SK-N-SH (cell line): Measurements from ENCODE around the gene C14orf132. TPM values are rescaled to one million over a fixed set of nuclear protein-coding genes. Genes with fewer than 3 reads are reported as not detected.
A peak's percentile ranks its signal among the peaks of the same experiment; 100 is the strongest.

ENCODE experiments used
- CTCF ChIA-PET: fragments of 300-600, 350-600 bp; formaldehyde crosslinking; extraction: SDS; loops from one replicate; lab custom pipeline; 2021; lab: Yijun Ruan, JAX
- POLR2A ChIA-PET: fragments of 350-600 bp; sonication (Branson Sonifier 250); formaldehyde crosslinking; extraction: SDS; loops from one replicate; lab custom pipeline; 2020; ENCODE audit warnings: antibody characterized with exemption, inconsistent platforms; lab: Yijun Ruan, JAX
- DNase-seq: peaks from one replicate; pipeline ENCODE4 v3.0.0; 2012
- H2AFZ ChIP-seq: fragments of 200-600 bp; sonication (generic); 2 replicates; pipeline ENCODE4 v1.8.1; 2016; ENCODE audit warnings: antibody characterized with exemption, mild to moderate bottlenecking, low read depth
- H3F3A ChIP-seq: fragments of 200-600 bp; sonication (generic); replicated peaks from 2 replicates; pipeline ENCODE3; 2016; ENCODE audit warnings: antibody characterized with exemption, mild to moderate bottlenecking; ENCODE audit not compliant: insufficient read depth
- H3K27ac ChIP-seq, 2 experiments: fragments of 200-500 bp in 1 of 2; fragments of 200-600 bp in 1 of 2; sonication (Bioruptor generic) in 1 of 2; sonication (generic), shearing (Covaris generic) in 1 of 2; 2 replicates each; pipeline versions ENCODE4 v1.5.1 to v1.6.1; 2014 to 2016; ENCODE audit warnings: low read depth in 2 of 2, inconsistent platforms in 1 of 2, low read length in 1 of 2, mild to moderate bottlenecking in 1 of 2, mixed read lengths in 1 of 2
- H3K27me3 ChIP-seq: fragments of 200-600 bp; sonication (generic), shearing (Covaris generic); 2 replicates; pipeline ENCODE4 v1.6.1; 2016; ENCODE audit warnings: mixed run types; ENCODE audit not compliant: insufficient read depth
- H3K36me3 ChIP-seq, 2 experiments: fragments of 200-500 bp in 1 of 2; fragments of 200-600 bp in 1 of 2; sonication (Bioruptor generic) in 1 of 2; sonication (generic) in 1 of 2; replicated peaks in 1 of 2; 2 replicates each; pipeline versions ENCODE3 to v1.5.1; 2014 to 2016; ENCODE audit warnings: low read length in 1 of 2, mild to moderate bottlenecking in 1 of 2; ENCODE audit not compliant: insufficient read depth in 2 of 2, control insufficient read depth in 1 of 2
- H3K4me1 ChIP-seq, 2 experiments: fragments of 200-500 bp in 1 of 2; fragments of 200-600 bp in 1 of 2; sonication (Bioruptor generic) in 1 of 2; sonication (generic), shearing (Covaris generic) in 1 of 2; 2 replicates each; pipeline versions ENCODE4 v1.5.1 to v1.6.1; 2014 to 2016; ENCODE audit warnings: low read depth in 1 of 2, low read length in 1 of 2, mixed run types in 1 of 2; ENCODE audit not compliant: insufficient read depth in 2 of 2, control insufficient read depth in 1 of 2
- H3K4me2 ChIP-seq: fragments of 200-600 bp; sonication (generic), shearing (Covaris generic); 2 replicates; pipeline ENCODE4 v1.6.1; 2017; ENCODE audit warnings: mixed run types
- H3K4me3 ChIP-seq, 2 experiments: fragments of 200-500 bp in 1 of 2; fragments of 200-600 bp in 1 of 2; sonication (Bioruptor generic) in 1 of 2; sonication (generic), shearing (Covaris generic) in 1 of 2; 2 replicates each; pipeline versions ENCODE4 v1.5.1 to v1.8.1; 2014 to 2016; ENCODE audit warnings: low read depth in 2 of 2, inconsistent platforms in 1 of 2, low read length in 1 of 2, mild to moderate bottlenecking in 1 of 2, mixed read lengths in 1 of 2, moderate library complexity in 1 of 2
- H3K79me2 ChIP-seq: fragments of 200-600 bp; sonication (generic); 2 replicates; pipeline ENCODE4 v1.8.1; 2017; ENCODE audit warnings: mild to moderate bottlenecking; ENCODE audit not compliant: insufficient read depth
- H3K9ac ChIP-seq: fragments of 200-600 bp; sonication (generic); 2 replicates; pipeline ENCODE4 v1.6.1; 2017; ENCODE audit warnings: mixed run types
- H3K9me2 ChIP-seq: fragments of 200-600 bp; sonication (generic); 2 replicates; pipeline ENCODE4 v1.6.1; 2017; ENCODE audit warnings: mixed run types
- H3K9me3 ChIP-seq: fragments of 200-600 bp; sonication (generic); 2 replicates; pipeline ENCODE4 v1.6.1; 2017; ENCODE audit warnings: mixed run types, mild to moderate bottlenecking, moderate library complexity
- H4K20me1 ChIP-seq: fragments of 200-600 bp; sonication (generic); 2 replicates; pipeline ENCODE4 v1.6.1; 2017; ENCODE audit warnings: mild to moderate bottlenecking, mixed run types; ENCODE audit not compliant: insufficient read depth
- CTCF ChIP-seq: fragments of 200-600 bp; sonication (generic); IDR thresholded peaks from 2 replicates; pipeline ENCODE4 v1.6.1; 2017; ENCODE audit warnings: antibody characterized with exemption, mild to moderate bottlenecking, moderate library complexity
- EP300 ChIP-seq, 2 experiments: IDR thresholded peaks; 2 replicates each; pipeline versions ENCODE4 v1.4.0 to v1.6.1; 2012; ENCODE audit warnings: borderline replicate concordance in 1 of 2, low read depth in 1 of 2, low read length in 1 of 2
- GABPA ChIP-seq: IDR thresholded peaks from 2 replicates; pipeline ENCODE4 v1.4.0; 2012; ENCODE audit warnings: low read depth, mild to moderate bottlenecking
- MAX ChIP-seq: IDR thresholded peaks from 2 replicates; pipeline ENCODE4 v1.4.0; 2012; ENCODE audit warnings: low read depth
- MEF2A ChIP-seq: IDR thresholded peaks from 2 replicates; pipeline ENCODE4 v1.4.0; 2012; ENCODE audit warnings: low read depth, borderline replicate concordance
- NFIC ChIP-seq: IDR thresholded peaks from 2 replicates; pipeline ENCODE4 v1.4.0; 2012; ENCODE audit warnings: borderline replicate concordance
- POLR2AphosphoS5 ChIP-seq: IDR thresholded peaks from 2 replicates; pipeline ENCODE4 v1.6.1; 2012; ENCODE audit warnings: low read depth, low read length
- SIN3A ChIP-seq: IDR thresholded peaks from 2 replicates; pipeline ENCODE4 v1.6.1; 2012; ENCODE audit warnings: low read depth, mild to moderate bottlenecking, low read length, moderate library complexity, borderline replicate concordance
- TEAD4 ChIP-seq: IDR thresholded peaks from 2 replicates; pipeline ENCODE4 v1.4.0; 2012; ENCODE audit warnings: mild to moderate bottlenecking, borderline replicate concordance; ENCODE audit not compliant: insufficient read depth
- USF2 ChIP-seq: fragments of 150-350 bp; IDR thresholded peaks from 2 replicates; pipeline ENCODE4 v1.6.1; 2017; ENCODE audit warnings: antibody characterized with exemption, low read length, low read depth, borderline replicate concordance
- WGBS: methylation state at CpG from one replicate; pipeline ENCODE4 v1.1.6; 2017; ENCODE audit warnings: low lambda C conversion rate; 5-methylcytosine and 5-hydroxymethylcytosine counted together
- polyA plus RNA-seq, 3 experiments: library from polyadenylated mRNA; depleted of rRNA; stranded (reverse); fragments of >200 nt; gene quantifications; 2 replicates each; pipeline ENCODE4 v1.2.3, GENCODE V29; 2012
- TF ChIP-seq, protein P1 (sequence below): IDR thresholded peaks from 2 replicates; pipeline ENCODE4 v1.6.1; 2012; ENCODE audit warnings: mild to moderate bottlenecking, low read depth, low read length, moderate library complexity

Gene C14orf132
- polyA plus RNA-seq, 1 of the 3 experiments (the other 2 are of a cell fraction), result 5.5 TPM

DNA sequence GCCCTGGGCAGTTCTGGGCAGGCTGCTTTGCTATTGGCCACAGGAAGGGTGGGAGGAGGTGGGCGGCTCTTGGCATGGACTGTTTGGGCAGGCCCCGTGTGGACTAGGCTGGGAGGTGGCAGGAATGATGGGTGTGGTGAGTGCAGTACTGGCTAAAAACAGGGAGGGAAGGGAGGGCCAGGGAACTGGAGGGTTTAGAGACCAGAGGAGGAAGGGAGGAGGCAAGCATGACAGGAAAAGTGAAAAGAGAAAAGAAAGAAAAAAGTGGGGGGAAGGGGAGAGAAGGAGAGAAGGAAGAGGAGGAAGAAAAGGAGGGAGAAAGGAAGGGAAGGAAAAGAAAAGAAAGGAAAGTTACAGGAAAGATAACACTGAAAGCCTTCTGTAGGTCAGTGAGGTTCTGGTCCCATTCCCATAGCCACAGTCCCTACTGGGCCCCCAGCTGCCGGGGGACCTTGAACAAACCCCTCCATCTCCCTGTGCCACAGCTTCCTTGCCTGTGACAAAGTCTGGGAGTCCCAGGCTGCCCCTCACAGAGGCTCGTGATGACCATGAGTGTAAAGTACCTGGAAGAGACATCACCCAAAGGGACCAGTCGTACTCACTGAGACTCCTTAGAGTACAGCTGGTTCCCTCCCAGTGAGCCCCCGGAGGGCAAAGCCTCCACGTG lies 1.1 kb upstream of the C14orf132 start:
- peaks cover 7 to 32% of the 10 kb centered on the region in 2 experiments for H3K4me1 ChIP-seq
- no peaks in the 10 kb centered on the region for H3K27me3 ChIP-seq
- H3F3A ChIP-seq, result no peaks in the 10 kb centered on the region
- H3K4me3 ChIP-seq, result no peak overlapping the region
- H3K9me2 ChIP-seq, result no peaks in the 10 kb centered on the region
- ChIA-PET POLR2A (interaction anchor here (2.6 kb wide), 1 partner anchor 59 kb away, joined by 16 read pairs; no protein-coding TSS in a partner anchor), CTCF (interaction anchor here (0.9 to 3.5 kb wide), 3 partner anchors 39 to 59 kb away, joined by 3 to 41 read pairs (median 4); no protein-coding TSS in a partner anchor)
- no peak overlapping the region for H3K9ac ChIP-seq
- H2AFZ ChIP-seq, result no peak overlapping the region
- H3K36me3 ChIP-seq, result no peaks in the 10 kb centered on the region
- H3K4me2 ChIP-seq, result peak overlapping the region; percentile 97; the same call in 1 of the 2 replicates
- no peaks in the 10 kb centered on the region for H3K9me3 ChIP-seq
- peak; percentile 38 for DNase-seq
- peaks cover 26% of the 10 kb centered on the region for H3K79me2 ChIP-seq
- H4K20me1 ChIP-seq, result no peaks in the 10 kb centered on the region
- TF ChIP-seq CTCF (no peak), TEAD4 (no peak), MEF2A (no peak), SIN3A (no peak), EP300 (IDR thresholded peaks at IDR 0.05; ENCODE audit: borderline replicate concordance in 1 of 2, low read depth in 1 of 2, low read length in 1 of 2) (no peak), NFIC (no peak), MAX (no peak), USF2 (no peak), POLR2AphosphoS5 (no peak), GABPA (no peak)
- TF ChIP-seq, protein P1, sequence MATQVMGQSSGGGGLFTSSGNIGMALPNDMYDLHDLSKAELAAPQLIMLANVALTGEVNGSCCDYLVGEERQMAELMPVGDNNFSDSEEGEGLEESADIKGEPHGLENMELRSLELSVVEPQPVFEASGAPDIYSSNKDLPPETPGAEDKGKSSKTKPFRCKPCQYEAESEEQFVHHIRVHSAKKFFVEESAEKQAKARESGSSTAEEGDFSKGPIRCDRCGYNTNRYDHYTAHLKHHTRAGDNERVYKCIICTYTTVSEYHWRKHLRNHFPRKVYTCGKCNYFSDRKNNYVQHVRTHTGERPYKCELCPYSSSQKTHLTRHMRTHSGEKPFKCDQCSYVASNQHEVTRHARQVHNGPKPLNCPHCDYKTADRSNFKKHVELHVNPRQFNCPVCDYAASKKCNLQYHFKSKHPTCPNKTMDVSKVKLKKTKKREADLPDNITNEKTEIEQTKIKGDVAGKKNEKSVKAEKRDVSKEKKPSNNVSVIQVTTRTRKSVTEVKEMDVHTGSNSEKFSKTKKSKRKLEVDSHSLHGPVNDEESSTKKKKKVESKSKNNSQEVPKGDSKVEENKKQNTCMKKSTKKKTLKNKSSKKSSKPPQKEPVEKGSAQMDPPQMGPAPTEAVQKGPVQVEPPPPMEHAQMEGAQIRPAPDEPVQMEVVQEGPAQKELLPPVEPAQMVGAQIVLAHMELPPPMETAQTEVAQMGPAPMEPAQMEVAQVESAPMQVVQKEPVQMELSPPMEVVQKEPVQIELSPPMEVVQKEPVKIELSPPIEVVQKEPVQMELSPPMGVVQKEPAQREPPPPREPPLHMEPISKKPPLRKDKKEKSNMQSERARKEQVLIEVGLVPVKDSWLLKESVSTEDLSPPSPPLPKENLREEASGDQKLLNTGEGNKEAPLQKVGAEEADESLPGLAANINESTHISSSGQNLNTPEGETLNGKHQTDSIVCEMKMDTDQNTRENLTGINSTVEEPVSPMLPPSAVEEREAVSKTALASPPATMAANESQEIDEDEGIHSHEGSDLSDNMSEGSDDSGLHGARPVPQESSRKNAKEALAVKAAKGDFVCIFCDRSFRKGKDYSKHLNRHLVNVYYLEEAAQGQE, result no peak
- 43% methylated on average over 3 of the region's 7 CpGs for WGBS
- no peak overlapping the region for H3K27ac ChIP-seq
